GM12878 (cell line): ENCODE measurements around the gene FSD1L. TPM values are rescaled to one million over a fixed set of nuclear protein-coding genes. Genes with fewer than 3 reads are reported as not detected.

ENCODE experiments used
- ATAC-seq: fragments of 200-7000 bp; cut with Tn5 transposase; 3 replicates; pipeline ENCODE4 v1.9.1; 2020; ENCODE audit warnings: mild to moderate bottlenecking, moderate library complexity
- Bru-seq: library from RNA; stranded (reverse); fragments of 400-500 nt; gene quantifications from one replicate; lab custom pipeline; 2021; lab: Mats Ljungman, UMichigan
- BruChase-seq, 2 experiments: library from RNA; stranded (reverse); fragments of 400-500 nt; gene quantifications; one replicate each; lab custom pipeline; 2021; lab: Mats Ljungman, UMichigan
- BruUV-seq: library from RNA; stranded (reverse); fragments of 400-500 nt; replicated peaks from 2 replicates; lab custom pipeline; 2021; lab: Mats Ljungman, UMichigan
- CTCF ChIA-PET: fragments of 300-600 bp; sonication (Branson Sonifier 250); formaldehyde crosslinking; extraction: SDS; loops from one replicate; lab custom pipeline; 2021; ENCODE audit warnings: inconsistent platforms; lab: Yijun Ruan, JAX
- POLR2A ChIA-PET: fragments of 350-600 bp; formaldehyde crosslinking; extraction: SDS; loops from one replicate; lab custom pipeline; 2021; ENCODE audit warnings: inconsistent platforms; lab: Charles Lee
- RAD21 ChIA-PET: fragments of 300-600 bp; sonication (Branson Sonifier 250); formaldehyde crosslinking; loops from one replicate; lab custom pipeline; 2023; ENCODE audit warnings: antibody characterized with exemption; ENCODE audit not compliant: unreplicated experiment; lab: Charles Lee
- SMC1A ChIA-PET: fragments of 300-600 bp; sonication (Branson Sonifier 250); formaldehyde crosslinking; loops from one replicate; lab custom pipeline; 2023; ENCODE audit not compliant: unreplicated experiment, uncharacterized antibody; lab: Charles Lee
- DNase-seq: peaks from one replicate; pipeline ENCODE4 v3.0.0-alpha.2; 2011; ENCODE audit warnings: low read depth, low spot score
- FAIRE-seq: peaks from 3 replicates; lab custom pipeline; 2011; peaks lifted over from hg19 to GRCh38; lab: Jason Lieb, UNC
- H2AFZ ChIP-seq: 2 replicates; pipeline ENCODE4 v1.6.0; 2011; ENCODE audit warnings: low read depth, low read length, control low read depth; ENCODE audit not compliant: control insufficient read depth
- H3K27ac ChIP-seq: 2 replicates; pipeline ENCODE4 v1.5.1; 2011; ENCODE audit warnings: control low read depth; ENCODE audit not compliant: control insufficient read depth, insufficient read depth
- H3K27me3 ChIP-seq, 2 experiments: replicated peaks in 1 of 2; 2 replicates each; pipeline versions ENCODE4 v1.6.0 to v1.6.1; 2011; ENCODE audit warnings: low read length in 1 of 2; ENCODE audit not compliant: control insufficient read depth in 2 of 2, insufficient read depth in 2 of 2
- H3K36me3 ChIP-seq, 2 experiments: 2 replicates each; pipeline ENCODE4 v1.5.1; 2011; ENCODE audit warnings: low read length in 1 of 2; ENCODE audit not compliant: control insufficient read depth in 2 of 2, insufficient read depth in 2 of 2
- H3K4me1 ChIP-seq: 2 replicates; pipeline ENCODE4 v1.6.1; 2011; ENCODE audit warnings: mild to moderate bottlenecking, low read length, moderate library complexity, mixed read lengths; ENCODE audit not compliant: control insufficient read depth, insufficient read depth
- H3K4me2 ChIP-seq: 2 replicates; pipeline ENCODE4 v1.6.0; 2011; ENCODE audit warnings: control low read depth; ENCODE audit not compliant: control insufficient read depth, insufficient read depth
- H3K4me3 ChIP-seq: fragments of 200-600 bp; sonication (generic); 2 replicates; pipeline ENCODE4 v1.5.1; 2016
- H3K79me2 ChIP-seq: 2 replicates; pipeline ENCODE4 v1.6.0; 2011; ENCODE audit warnings: low read length; ENCODE audit not compliant: control insufficient read depth, insufficient read depth
- H3K9ac ChIP-seq: 2 replicates; pipeline ENCODE4 v1.8.0; 2011; ENCODE audit warnings: low read length, control low read depth, mixed read lengths; ENCODE audit not compliant: control insufficient read depth, insufficient read depth
- H3K9me3 ChIP-seq: replicated peaks from 3 replicates; pipeline ENCODE4 v1.5.1; 2011; ENCODE audit warnings: mild to moderate bottlenecking, low read length; ENCODE audit not compliant: control insufficient read depth, insufficient read depth
- H4K20me1 ChIP-seq: 2 replicates; pipeline ENCODE4 v1.6.0; 2011; ENCODE audit not compliant: control insufficient read depth, insufficient read depth
- ATF2 ChIP-seq: IDR thresholded peaks from 2 replicates; pipeline ENCODE4 v1.6.1; 2012; ENCODE audit warnings: low read length, inconsistent platforms
- ATF7 ChIP-seq: fragments of 450-650 bp; IDR thresholded peaks from 2 replicates; pipeline ENCODE4 v1.6.1; 2016; ENCODE audit warnings: low read depth, mild to moderate bottlenecking
- BRCA1 ChIP-seq: IDR thresholded peaks from 2 replicates; pipeline ENCODE4 v1.6.1; 2011; ENCODE audit warnings: low read depth, low read length, improper control_type of control experiment
- CBFB ChIP-seq: IDR thresholded peaks from 2 replicates; pipeline ENCODE4 v1.6.1; 2016; ENCODE audit warnings: antibody characterized with exemption, low read depth
- DPF2 ChIP-seq: fragments of 450-650 bp; IDR thresholded peaks from 2 replicates; pipeline ENCODE4 v1.6.1; 2017; ENCODE audit warnings: mild to moderate bottlenecking
- EP300 ChIP-seq, 2 experiments: fragments of 150-350 bp in 1 of 2; IDR thresholded peaks; 2 replicates each; pipeline ENCODE4 v1.6.1; 2011 to 2012; ENCODE audit warnings: low read depth in 2 of 2, low read length in 2 of 2, borderline replicate concordance in 1 of 2, improper control_type of control experiment in 1 of 2, inconsistent platforms in 1 of 2; ENCODE audit not compliant: control insufficient read depth in 1 of 2
- FOXM1 ChIP-seq: IDR thresholded peaks from 2 replicates; pipeline ENCODE4 v1.6.1; 2012; ENCODE audit warnings: low read depth, mild to moderate bottlenecking, inconsistent platforms, low read length, moderate library complexity
- JUND ChIP-seq: IDR thresholded peaks from 2 replicates; pipeline ENCODE4 v1.6.1; 2012; ENCODE audit warnings: low read depth, mild to moderate bottlenecking, low read length, improper control_type of control experiment, moderate library complexity
- MAX ChIP-seq: IDR thresholded peaks from 2 replicates; pipeline ENCODE4 v1.6.1; 2012; ENCODE audit warnings: low read depth, low read length, improper control_type of control experiment
- MEF2B ChIP-seq: fragments of 450-650 bp; IDR thresholded peaks from 2 replicates; pipeline ENCODE4 v1.6.1; 2018; ENCODE audit warnings: mild to moderate bottlenecking, moderate library complexity; ENCODE audit not compliant: partially characterized antibody, poor library complexity, severe bottlenecking
- NRF1 ChIP-seq: conservative IDR thresholded peaks from 2 replicates; pipeline ENCODE4 v1.6.1; 2011; ENCODE audit warnings: mild to moderate bottlenecking, low read depth, low read length, improper control_type of control experiment
- RAD21 ChIP-seq: IDR thresholded peaks from 2 replicates; pipeline ENCODE4 v1.6.1; 2011; ENCODE audit warnings: mild to moderate bottlenecking, low read depth, low read length, moderate library complexity; ENCODE audit not compliant: insufficient read depth
- RB1 ChIP-seq: fragments of 450-650 bp; formaldehyde crosslinking; IDR thresholded peaks from 2 replicates; pipeline ENCODE4 v1.6.1; 2017; ENCODE audit warnings: mild to moderate bottlenecking, borderline replicate concordance
- STAT1 ChIP-seq: fragments of 450-650 bp; conservative IDR thresholded peaks from 2 replicates; pipeline ENCODE4 v1.6.1; 2014; ENCODE audit warnings: antibody characterized with exemption, mild to moderate bottlenecking
- ZNF24 ChIP-seq: fragments of 450-650 bp; IDR thresholded peaks from 2 replicates; pipeline ENCODE4 v1.6.1; 2017; ENCODE audit warnings: antibody characterized with exemption, mild to moderate bottlenecking
- whole genome bisulfite sequencing: methylation state at CpG from one replicate; pipeline ENCODE4 v1.1.6; 2016; ENCODE audit warnings: low lambda C conversion rate; ENCODE audit not compliant: insufficient replicate concordance, insufficient coverage; ENCODE audit errors: missing lambda C conversion rate; 5-methylcytosine and 5-hydroxymethylcytosine counted together
- in situ Hi-C: fragments of 300-500 bp; cut with MboI; formaldehyde crosslinking; loops from 9 replicates; pipeline ENCODE4 v1.14.3; 2018; ENCODE audit warnings: mixed read lengths
- intact Hi-C: fragments of 100-400 bp; cut with micrococcal nuclease; formaldehyde crosslinking; loops from one replicate; pipeline ENCODE4 v1.14.2; 2022; ENCODE audit not compliant: unreplicated experiment
- long read RNA-seq, 2 experiments: library from polyadenylated mRNA; unstranded; transcript quantifications; one replicate each; pipeline ENCODE4 v2.0.0, GENCODE V29; 2019 to 2020
- polyA minus RNA-seq, 3 experiments: library from RNA; depleted of rRNA, polyadenylated mRNA; stranded (reverse); fragments of >200 nt; gene quantifications; 2 replicates each; pipeline ENCODE4 v1.2.3, GENCODE V29; 2011
- polyA plus RNA-seq, 11 experiments: library from polyadenylated mRNA; depleted of rRNA in 4 of 11; unstranded in 6 of 11; stranded (reverse) in 5 of 11; fragments of >200 nt; fragmentation: Nextera tagmentation in 4 of 11; fragmentation: Illumina TruSeq in 1 of 11; extraction: Ambion mirVana in 4 of 11; extraction: Trizol in 1 of 11; gene quantifications; 1 replicate in 1 of 11; 2 replicates in 10 of 11; pipeline versions ENCODE4 v1.2.1 to v1.2.3, GENCODE V29; 2011 to 2016; ENCODE audit warnings: inconsistent platforms in 2 of 11, missing spikeins in 2 of 11, low read depth in 1 of 11
- total RNA-seq, 4 experiments: library from RNA; depleted of rRNA in 3 of 4; stranded (reverse); fragments of >200 nt in 3 of 4; fragmentation: Illumina TruSeq in 1 of 4; extraction: Trizol in 1 of 4; gene quantifications; 2 replicates each; pipeline versions ENCODE4 v1.2.1 to v1.2.3, GENCODE V29; 2013 to 2021

Gene FSD1L
- total RNA-seq (2013; cell fraction: nucleolus; rRNA removed), result 103 and 108 TPM in 2 replicates
- total RNA-seq (2014; rRNA removed), result 16.9 and 19.7 TPM in 2 replicates
- 23.0 and 24.6 TPM in 2 replicates for total RNA-seq (2014; rRNA removed; fragmentation: Illumina TruSeq; extraction: Trizol)
- total RNA-seq (2021), result 21.7 and 23.2 TPM in 2 replicates
- polyA plus RNA-seq (2011; ENCODE audit: low read depth), result 3.1 TPM
- polyA plus RNA-seq (2011; rRNA removed), result 52.4 and 92.7 TPM in 2 replicates
- polyA plus RNA-seq (2011; cell fraction: cytosol; rRNA removed), result 10.6 and 11.1 TPM in 2 replicates
- polyA plus RNA-seq (2011; cell fraction: nucleus; rRNA removed), result 25.5 and 29.8 TPM in 2 replicates
- polyA plus RNA-seq (2012), result 6.0 and 7.8 TPM in 2 replicates
- 18.6 and 23.5 TPM in 2 replicates for polyA plus RNA-seq (2014; fragmentation: Illumina TruSeq; extraction: Trizol)
- 10 to 100 TPM; 11.9 to 15.8 TPM for polyA plus RNA-seq (2014; fragmentation: Nextera tagmentation; extraction: Ambion mirVana)
- polyA plus RNA-seq (2014; rRNA removed), result 9.1 and 12.0 TPM in 2 replicates
- 10 to 100 TPM; 15.0 to 17.0 TPM for polyA plus RNA-seq (2016; fragmentation: Nextera tagmentation; extraction: Ambion mirVana)
- 28.5 and 48.1 TPM in 2 replicates for polyA minus RNA-seq (2011; rRNA and poly(A)+ RNA removed)
- 14.8 and 20.1 TPM in 2 replicates for polyA minus RNA-seq (2011; cell fraction: cytosol; rRNA and poly(A)+ RNA removed)
- polyA minus RNA-seq (2011; cell fraction: nucleus; rRNA and poly(A)+ RNA removed), result 27.8 and 47.0 TPM in 2 replicates
- Bru-seq, nascent RNA, result percentile 84 among the genes with signal in this experiment
- BruChase-seq, experiment 1, labeled RNA remaining after a 6-hour chase, result percentile 89 among the genes with signal in this experiment
- percentile 88 among the genes with signal in this experiment for BruChase-seq, experiment 2, labeled RNA remaining after a 2-hour chase
- long read RNA-seq, experiment 1, full-length matches to known transcripts, result 7 of 21 reads
- long read RNA-seq, experiment 1, partial matches to known transcripts, result 7 of 21 reads
- long read RNA-seq, experiment 1, other reads (novel, unspliced or antisense), result 7 of 21 reads
- long read RNA-seq, experiment 2, full-length matches to known transcripts, result 34 of 117 reads
- long read RNA-seq, experiment 2, partial matches to known transcripts, result 34 of 117 reads
- long read RNA-seq, experiment 2, other reads (novel, unspliced or antisense), result 49 of 117 reads

- Histone ChIP-seq H3K27me3 (no peaks in the 10 kb centered on the region), H2AFZ (peak within 1 kb of the TSS; percentile 98), H3K79me2 (peaks cover 26% of the 10 kb centered on the region), H4K20me1 (no peaks in the 10 kb centered on the region), H3K9me3 (no peaks in the 10 kb centered on the region), H3K27ac (peak within 1 kb of the TSS; percentile 16), H3K36me3 (no peaks in the 10 kb centered on the region), H3K9ac (peak within 1 kb of the TSS; percentile 80), H3K4me3 (peak within 1 kb of the TSS; percentile 83), H3K4me2 (peak within 1 kb of the TSS; percentile 93), H3K4me1 (no peaks in the 10 kb centered on the region)
- no TSS peak for BruUV-seq
- ATAC-seq, result peak; percentile 93
- in situ Hi-C loops, result no loop called here
- ChIA-PET SMC1A (interaction anchor here (0.8 to 1.4 kb wide), 3 partner anchors 83 to 105 kb away, joined by 3 to 6 read pairs (median 3); no protein-coding TSS in a partner anchor), CTCF (interaction anchor here (0.5 to 2.8 kb wide), 7 partner anchors 33 to 270 kb away, joined by 3 to 8 read pairs (median 6); no protein-coding TSS in a partner anchor), POLR2A (interaction anchor here (0.6 kb wide), 1 partner anchor 63 kb away, joined by 5 read pairs; no protein-coding TSS in a partner anchor), RAD21 (interaction anchor here (0.6 to 2.6 kb wide), 12 partner anchors 9 to 270 kb away, joined by 3 to 10 read pairs (median 6); partner anchors contain the start of gene FKTN)
- WGBS, result under 1% methylated on average over 59 of the region's 87 CpGs
- DNase-seq, result peak; percentile 74
- intact Hi-C loops, result loop anchor here (2.0 to 10.0 kb wide), 3 partner anchors 53 to 247 kb away; partner anchors contain the start of genes FKTN and TMEM38B
- peak; percentile 92 for FAIRE-seq
- TF ChIP-seq STAT1 (no peak), RAD21 (peak; percentile 52; the same call in 1 of the 2 replicates), NRF1 (peak; percentile 61), MEF2B (no peak), FOXM1 (no peak), DPF2 (peak; percentile 69; the same call in 1 of the 2 replicates), ATF2 (no peak), MAX (no peak), ATF7 (no peak), EP300 (IDR thresholded peaks at IDR 0.05; ENCODE audit: borderline replicate concordance in 1 of 2, control insufficient read depth in 1 of 2, low read depth in 2 of 2, low read length in 2 of 2) (no peak), BRCA1 (no peak), CBFB (peak; percentile 23; the same call in 1 of the 2 replicates), ZNF24 (no peak), JUND (no peak), RB1 (peak; percentile 81; the same call in 1 of the 2 replicates)
Observed at GRCh38 chr9:105447814-105448812, at the start of gene FSD1L. Gene FSD1L (plus strand): TSS chr9:105448034. CDS start chr9:105448221, 187 bp downstream.
